Measurements from ENCODE around the gene FRG2C.
"Not testable (repeated sequence)": the region's sequence is repeated elsewhere in the genome, so short reads cannot be mapped to it uniquely, and the experiment has no call there.

Gene FRG2C

DNA sequence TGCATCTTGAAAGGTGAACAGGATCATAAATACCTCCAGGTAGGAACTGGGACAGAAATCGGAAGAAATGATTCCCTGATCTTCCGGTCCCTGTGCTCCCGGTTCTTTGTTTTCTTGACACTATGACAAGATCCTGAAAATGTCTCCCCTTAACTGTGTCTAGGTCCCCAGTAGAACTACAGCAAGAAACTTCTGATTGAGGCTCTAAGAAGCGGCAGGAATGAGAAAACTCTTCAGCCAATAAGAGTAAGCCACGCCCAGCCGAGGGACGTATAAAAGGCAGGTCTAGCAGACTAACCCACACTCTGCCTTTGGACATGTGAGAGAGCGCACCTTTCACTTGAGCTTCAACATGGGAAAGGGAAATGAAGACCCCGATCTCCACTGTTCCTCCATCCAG is at the start of gene FRG2C:
FRG2C (plus strand) TSS at position 301 of the 400 bp plus-strand sequence; CDS start at position 353, 52 bp downstream.
- not testable (repeated sequence) for DNase-seq (ENCODE audit: low read depth)

GRCh38 chr3:75618666-75619305 is 45.3 kb upstream of the FRG2C start:
- not testable (repeated sequence) for DNase-seq (ENCODE audit: low read depth)

DNA sequence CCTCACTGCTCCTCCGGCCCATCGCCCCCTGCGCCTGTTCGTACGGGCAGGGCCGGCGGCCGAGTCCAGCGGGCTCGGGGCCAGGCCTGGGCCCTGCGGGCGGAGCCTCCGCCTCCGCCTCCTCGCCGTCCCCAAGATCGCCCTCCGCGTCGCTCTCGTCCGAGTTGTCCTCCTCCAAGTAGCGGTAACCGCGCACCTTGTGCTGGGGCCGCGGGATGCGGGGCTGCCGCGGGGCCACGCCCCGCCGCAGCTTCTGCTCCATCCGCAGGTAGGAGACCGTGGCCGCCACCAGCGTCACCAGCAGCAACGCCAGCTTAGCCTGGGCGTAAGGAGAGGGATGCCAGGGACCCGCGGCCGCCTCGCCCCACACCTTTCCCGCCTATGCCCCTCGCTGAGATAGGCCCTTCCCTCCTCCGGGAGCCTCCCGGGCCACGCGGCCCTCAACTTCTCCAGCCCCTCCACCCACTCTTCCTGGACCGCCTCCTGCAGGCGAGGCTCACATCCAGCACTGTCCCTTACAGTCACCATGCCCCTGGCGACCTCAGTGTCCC is 44.6 kb upstream of the FRG2C start:
- not testable (repeated sequence) for DNase-seq (ENCODE audit: low read depth)

GRCh38 chr3:75621772-75622171 is 42.4 kb upstream of the FRG2C start:
- not testable (repeated sequence) for DNase-seq (ENCODE audit: low read depth)

DNA sequence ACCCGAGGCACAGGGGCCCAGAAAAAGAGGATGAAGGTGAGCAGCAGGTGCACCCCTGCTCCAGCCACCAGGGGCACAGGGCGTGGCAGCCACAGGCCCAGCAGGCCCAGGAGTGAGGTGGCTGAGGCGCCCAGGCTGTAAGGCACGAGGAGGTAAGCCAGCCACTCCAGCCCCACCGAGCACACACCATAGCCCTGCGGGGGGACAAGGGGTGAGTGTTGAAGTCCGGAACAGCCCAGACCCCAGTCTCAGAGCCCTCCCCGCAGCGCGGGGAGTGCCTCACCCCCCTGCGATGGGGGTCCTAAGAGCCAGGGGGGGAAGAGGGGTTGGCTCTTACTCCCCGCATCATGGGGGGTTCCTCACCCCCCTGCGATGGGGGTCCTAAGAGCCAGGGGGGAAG is 40.5 kb upstream of the FRG2C start:
- not testable (repeated sequence) for DNase-seq (ENCODE audit: low read depth)

DNA sequence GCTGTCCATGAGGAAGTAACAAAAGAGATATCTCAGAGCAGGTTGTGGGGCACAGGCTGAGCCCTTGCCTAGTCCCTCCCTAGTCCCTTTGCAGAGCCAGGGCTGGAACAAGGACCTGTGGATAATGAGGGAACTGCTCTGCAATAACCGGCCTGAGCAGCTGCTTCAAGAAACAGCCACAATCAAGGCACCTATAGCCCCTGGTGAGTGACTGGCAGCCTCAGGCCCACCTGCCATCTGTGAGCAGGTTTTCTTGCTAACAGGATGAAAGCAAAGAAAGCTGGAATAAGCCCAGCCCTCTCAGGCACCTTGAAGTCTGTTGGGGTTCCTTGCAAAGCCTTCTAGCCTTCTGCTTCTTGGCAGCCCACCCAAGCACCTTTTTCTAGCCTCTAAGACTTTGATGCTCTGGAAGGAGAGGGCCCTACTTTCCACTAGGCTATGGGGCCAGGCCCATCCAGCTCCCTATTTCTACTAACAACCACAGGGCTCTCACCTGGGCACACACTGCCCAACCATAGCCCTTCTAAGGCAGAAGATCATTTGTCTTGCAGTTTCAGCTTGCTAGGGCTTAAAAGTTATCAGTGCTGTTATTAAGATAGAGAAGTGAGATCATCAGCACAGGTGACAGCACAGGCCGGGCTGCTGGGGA is 33.1 kb upstream of the FRG2C start:
- DNase-seq (ENCODE audit: low read depth), result not testable (repeated sequence)

GRCh38 chr3:75631541-75631940 is 32.6 kb upstream of the FRG2C start:
- DNase-seq (ENCODE audit: low read depth), result no peak

- not testable (repeated sequence) for DNase-seq (ENCODE audit: low read depth)
These were observed 25.2 kb upstream of the FRG2C start for GRCh38 chr3:75638947-75639346.

GRCh38 chr3:75641107-75641517 is 23.0 kb upstream of the FRG2C start:
- not testable (repeated sequence) for DNase-seq (ENCODE audit: low read depth)

GRCh38 chr3:75643031-75643800 is 20.9 kb upstream of the FRG2C start:
- not testable (repeated sequence) for DNase-seq (ENCODE audit: low read depth)

GRCh38 chr3:75645548-75645947 is 18.6 kb upstream of the FRG2C start:
- not testable (repeated sequence) for DNase-seq (ENCODE audit: low read depth)

- no peak for DNase-seq (ENCODE audit: low read depth)
These were observed 13.9 kb upstream of the FRG2C start for GRCh38 chr3:75650191-75650590.

- not testable (repeated sequence) for DNase-seq (ENCODE audit: low read depth)
These were observed 8.8 kb upstream of the FRG2C start for GRCh38 chr3:75655101-75655904.

DNA sequence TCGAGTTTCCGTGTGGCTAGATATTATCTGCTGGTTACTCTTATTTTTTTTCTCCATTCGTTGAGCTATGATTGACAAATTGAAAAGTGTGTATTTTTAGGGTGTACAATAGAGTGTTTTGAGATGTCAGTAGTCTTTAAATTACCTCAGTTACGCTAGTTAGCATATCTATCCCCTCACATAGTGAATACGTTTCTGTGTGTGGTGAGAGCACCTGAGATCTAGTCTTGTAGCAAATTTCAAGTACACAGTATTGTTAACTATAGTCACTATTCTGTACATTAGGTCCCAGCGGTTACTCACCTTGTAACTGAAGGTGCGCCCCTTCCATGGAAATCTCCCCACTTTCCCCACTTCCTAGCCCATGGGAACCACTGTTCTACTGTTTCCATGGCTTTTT is 8.2 kb upstream of the FRG2C start:
- DNase-seq (ENCODE audit: low read depth), result not testable (repeated sequence)

GRCh38 chr3:75658411-75659107 is 5.6 kb upstream of the FRG2C start:
- DNase-seq (ENCODE audit: low read depth), result not testable (repeated sequence)

- DNase-seq (ENCODE audit: low read depth), result not testable (repeated sequence)
These were observed 5.1 kb upstream of the FRG2C start for GRCh38 chr3:75659108-75659433.

DNA sequence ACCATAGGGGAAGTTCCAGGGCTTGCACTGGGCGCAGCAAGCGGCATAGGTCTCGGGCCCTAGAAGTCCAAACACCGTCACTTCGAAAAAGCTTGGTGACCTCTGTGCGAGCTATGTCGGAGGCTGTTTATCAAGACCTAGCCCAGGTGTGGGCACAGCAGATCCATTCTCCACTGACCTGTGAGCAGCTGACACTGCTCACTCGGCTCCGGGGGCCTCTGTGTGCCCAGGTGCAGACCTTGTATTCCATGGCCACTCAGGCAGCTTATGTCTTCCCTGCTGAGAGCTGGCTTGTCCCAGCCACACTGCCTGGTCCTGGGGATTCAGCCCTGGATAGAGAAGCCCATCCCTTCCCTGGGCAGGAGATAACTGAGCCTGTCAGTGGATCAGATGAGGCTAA is 1.5 kb downstream of the FRG2C start:
- not testable (repeated sequence) for DNase-seq (ENCODE audit: low read depth)

DNA sequence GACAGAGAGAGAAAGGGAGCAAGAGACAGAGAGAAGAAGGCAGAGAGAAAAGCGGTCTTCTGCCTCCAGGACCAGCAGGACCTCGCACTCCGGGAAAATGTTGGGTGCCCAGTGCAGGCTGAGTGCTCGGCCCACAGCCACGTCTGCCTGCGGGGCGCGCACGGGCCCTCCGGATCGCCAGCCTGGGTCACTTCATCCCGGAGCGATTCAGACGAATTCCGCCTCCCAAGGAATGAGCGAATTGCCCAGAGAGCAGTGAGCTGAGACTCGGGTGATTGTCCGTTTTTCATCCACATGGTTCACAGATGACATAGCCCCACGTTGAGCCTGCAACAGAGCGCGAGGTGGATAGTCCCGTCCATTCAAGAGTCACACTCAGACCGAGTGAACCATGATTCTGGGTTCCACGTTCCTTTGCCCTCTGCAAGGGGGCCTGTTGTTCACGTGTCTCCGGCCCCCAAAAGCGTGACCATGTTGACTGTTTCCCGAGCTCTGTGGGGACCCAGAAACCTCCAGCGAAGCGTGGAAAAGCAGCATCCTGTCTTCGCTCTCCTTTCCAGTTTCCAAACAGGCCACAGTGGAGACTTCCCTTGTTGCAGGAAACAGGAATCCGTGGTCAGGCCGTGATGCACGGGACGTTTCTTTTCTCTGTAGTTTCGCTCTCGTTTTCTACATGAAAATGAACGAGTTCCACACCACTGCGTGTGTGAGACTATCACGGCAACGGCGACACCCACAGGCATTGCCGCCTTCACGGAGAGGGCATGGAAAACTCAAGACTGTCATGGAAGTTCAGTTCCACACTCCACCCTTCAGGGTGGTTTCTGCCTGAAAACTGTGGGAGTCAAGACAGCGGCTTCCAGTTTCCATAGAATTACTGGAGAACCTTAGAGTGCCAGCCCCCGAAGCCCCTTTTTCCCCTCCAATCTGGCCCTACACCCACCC is 3.9 kb downstream of the FRG2C start:
- DNase-seq (ENCODE audit: low read depth), result not testable (repeated sequence)

DNA sequence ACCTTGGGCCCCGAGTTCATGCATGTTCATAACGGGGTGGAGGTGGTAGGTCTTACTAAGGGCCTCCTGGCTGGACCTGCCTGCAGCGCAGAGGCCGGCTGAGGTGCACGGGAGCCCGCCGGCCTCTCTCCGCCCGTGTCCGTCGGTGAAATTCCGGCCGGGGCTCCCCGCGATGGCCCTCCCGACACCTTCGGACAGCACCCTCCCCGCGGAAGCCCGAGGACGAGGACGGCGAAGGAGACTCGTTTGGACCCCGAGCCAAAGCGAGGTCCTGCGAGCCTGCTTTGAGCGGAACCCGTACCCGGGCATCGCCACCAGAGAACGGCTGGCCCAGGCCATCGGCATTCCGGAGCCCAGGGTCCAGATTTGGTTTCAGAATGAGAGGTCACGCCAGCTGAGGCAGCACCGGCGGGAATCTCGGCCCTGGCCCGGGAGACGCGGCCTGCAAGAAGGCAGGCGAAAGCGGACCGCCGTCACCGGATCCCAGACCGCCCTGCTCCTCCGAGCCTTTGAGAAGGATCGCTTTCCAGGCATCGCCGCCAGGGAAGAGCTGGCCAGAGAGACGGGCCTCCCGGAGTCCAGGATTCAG is 4.7 kb downstream of the FRG2C start:
- peak; percentile 49 for DNase-seq (ENCODE audit: low read depth)

Data from activated T-helper 9 cell treated with anti-CD3 and anti-CD28 coated beads, Interleukin-2, amount 50 U/mL, for 16 hours (primary cell).